Muscle layer of colon (tissue), 2 donors: Measurements from ENCODE around the gene GAL3ST3.

Experiments
- H3K27ac ChIP-seq: one replicate; pipeline ENCODE4 v1.7.0; 2013; ENCODE audit warnings: low read depth, mild to moderate bottlenecking, low read length, moderate library complexity
- H3K27me3 ChIP-seq, 2 donors: one replicate each; pipeline ENCODE4 v1.7.0; 2013; ENCODE audit warnings: low read length in 2 of 2, mild to moderate bottlenecking in 2 of 2; ENCODE audit not compliant: insufficient read depth in 2 of 2, control insufficient read depth in 1 of 2
- H3K36me3 ChIP-seq: one replicate; pipeline ENCODE4 v1.7.0; 2013; ENCODE audit warnings: mild to moderate bottlenecking, low read length; ENCODE audit not compliant: insufficient read depth
- H3K4me1 ChIP-seq: one replicate; pipeline ENCODE4 v1.7.0; 2013; ENCODE audit warnings: mild to moderate bottlenecking, low read length; ENCODE audit not compliant: insufficient read depth
- H3K4me3 ChIP-seq, 2 donors: one replicate each; pipeline ENCODE4 v1.7.0; 2013; ENCODE audit warnings: low read length in 2 of 2, low read depth in 1 of 2, mild to moderate bottlenecking in 1 of 2, moderate library complexity in 1 of 2
- H3K9ac ChIP-seq: one replicate; pipeline ENCODE4 v1.7.0; 2013; ENCODE audit warnings: low read length
- H3K9me3 ChIP-seq: one replicate; pipeline ENCODE4 v1.7.0; 2013; ENCODE audit warnings: mild to moderate bottlenecking, low read length
- donor health status: abdominal sarcoma.
- donor health status: Adenocarcinoma of cecum.

Gene GAL3ST3

GRCh38 chr11:66051766-66052663 is 3.1 kb upstream of the GAL3ST3 start, which contains the start of gene SF3B2:
SF3B2 (plus strand) TSS chr11:66052364; CDS start chr11:66052385, 21 bp downstream.
- peak within 1 kb of the TSS; percentile 89 to 96 for H3K4me3 ChIP-seq
- peaks cover 7 to 21% of the 10 kb centered on the region in 2 donors for H3K27me3 ChIP-seq
- peaks cover 27% of the 10 kb centered on the region for H3K36me3 ChIP-seq
- no peaks in the 10 kb centered on the region for H3K9me3 ChIP-seq
- peak within 1 kb of the TSS; percentile 96 for H3K27ac ChIP-seq
- peak within 1 kb of the TSS; percentile 94 for H3K9ac ChIP-seq
- H3K4me1 ChIP-seq = peaks cover 16% of the 10 kb centered on the region

- H3K27ac ChIP-seq = peak overlapping the region; percentile 96
- H3K9me3 ChIP-seq = no peaks in the 10 kb centered on the region
Measured at GRCh38 chr11:66051371-66051765, 2.4 kb upstream of the GAL3ST3 start.

GRCh38 chr11:66050581-66051231 is 1.7 kb upstream of the GAL3ST3 start:
- Histone ChIP-seq H3K9me3 (no peaks in the 10 kb centered on the region), H3K4me1 (peaks cover 16% of the 10 kb centered on the region), H3K36me3 (peaks cover 14% of the 10 kb centered on the region), H3K4me3 (no peak overlapping the region), H3K9ac (no peak overlapping the region), H3K27ac (peak overlapping the region; percentile 96), H3K27me3 (peaks cover 7 to 22% of the 10 kb centered on the region in 2 donors)

More at GRCh38 chr11:66051371-66051765, 2.4 kb upstream of the GAL3ST3 start:
- H3K4me1 ChIP-seq = peaks cover 16% of the 10 kb centered on the region
- peaks cover 21% of the 10 kb centered on the region for H3K36me3 ChIP-seq
- peak overlapping the region; percentile 45 to 65 for H3K4me3 ChIP-seq
- peaks cover 7 to 22% of the 10 kb centered on the region in 2 donors for H3K27me3 ChIP-seq
- H3K9ac ChIP-seq = peak overlapping the region; percentile 68

- no peak overlapping the region for H3K9ac ChIP-seq
- no peaks in the 10 kb centered on the region for H3K36me3 ChIP-seq
- peaks cover 7 to 22% of the 10 kb centered on the region in 2 donors for H3K27me3 ChIP-seq
- H3K9me3 ChIP-seq = no peaks in the 10 kb centered on the region
- H3K27ac ChIP-seq = no peak overlapping the region
- H3K4me3 ChIP-seq = no peak overlapping the region
- H3K4me1 ChIP-seq = peaks cover 8% of the 10 kb centered on the region
Measured at GRCh38 chr11:66047541-66048365, 1.2 kb downstream of the GAL3ST3 start.

GRCh38 chr11:66046901-66047300 is 2.1 kb downstream of the GAL3ST3 start:
- Histone ChIP-seq H3K27ac (no peak overlapping the region), H3K4me1 (peaks cover 8% of the 10 kb centered on the region), H3K4me3 (no peak overlapping the region), H3K9ac (no peak overlapping the region), H3K9me3 (no peaks in the 10 kb centered on the region), H3K36me3 (no peaks in the 10 kb centered on the region), H3K27me3 (peaks cover 7 to 22% of the 10 kb centered on the region in 2 donors)

GRCh38 chr11:66045177-66045639 is 3.8 kb downstream of the GAL3ST3 start:
- Histone ChIP-seq H3K9me3 (no peaks in the 10 kb centered on the region), H3K4me1 (no peaks in the 10 kb centered on the region), H3K27me3 (peaks cover 7 to 22% of the 10 kb centered on the region in 2 donors), H3K9ac (no peak overlapping the region), H3K36me3 (no peaks in the 10 kb centered on the region), H3K27ac (no peak overlapping the region), H3K4me3 (no peak overlapping the region)

- no peaks in the 10 kb centered on the region for H3K9me3 ChIP-seq
- H3K4me3 ChIP-seq = no peak overlapping the region
- no peaks in the 10 kb centered on the region for H3K36me3 ChIP-seq
- H3K27ac ChIP-seq = no peak overlapping the region
- no peak overlapping the region for H3K9ac ChIP-seq
- no peaks in the 10 kb centered on the region for H3K4me1 ChIP-seq
- H3K27me3 ChIP-seq = peaks cover 7 to 22% of the 10 kb centered on the region in 2 donors
Measured at GRCh38 chr11:66044757-66045156, 4.2 kb downstream of the GAL3ST3 start.

GRCh38 chr11:66042996-66043906 is 5.7 kb downstream of the GAL3ST3 start:
- Histone ChIP-seq H3K27ac (no peak overlapping the region), H3K27me3 (peaks cover 7 to 14% of the 10 kb centered on the region in 2 donors), H3K9me3 (no peaks in the 10 kb centered on the region), H3K4me3 (no peak overlapping the region), H3K9ac (no peak overlapping the region), H3K4me1 (no peaks in the 10 kb centered on the region), H3K36me3 (no peaks in the 10 kb centered on the region)

- H3K27me3 ChIP-seq = peaks cover 0 to 6% of the 10 kb centered on the region in 2 donors
Measured at GRCh38 chr11:66042227-66042995, 6.5 kb downstream of the GAL3ST3 start.

GRCh38 chr11:66039765-66040164 is 9.2 kb downstream of the GAL3ST3 start:
- Histone ChIP-seq H3K36me3 (no peaks in the 10 kb centered on the region), H3K27me3 (no peaks in the 10 kb centered on the region), H3K9ac (no peak overlapping the region), H3K9me3 (no peaks in the 10 kb centered on the region), H3K27ac (no peak overlapping the region), H3K4me1 (no peaks in the 10 kb centered on the region), H3K4me3 (no peak overlapping the region)

More at GRCh38 chr11:66042227-66042995, 6.5 kb downstream of the GAL3ST3 start:
- H3K27ac ChIP-seq = no peak overlapping the region
- H3K36me3 ChIP-seq = no peaks in the 10 kb centered on the region
- no peak overlapping the region for H3K4me3 ChIP-seq
- H3K4me1 ChIP-seq = no peaks in the 10 kb centered on the region
- H3K9ac ChIP-seq = no peak overlapping the region
- H3K9me3 ChIP-seq = no peaks in the 10 kb centered on the region
